Transverse colon (tissue), 4 donors: ENCODE data around the gene TEX19.

Experiments used
- EP300 ChIP-seq: sonication (generic); formaldehyde crosslinking; IDR thresholded peaks from one replicate; pipeline ENCODE4 v1.6.1; 2017; ENCODE audit warnings: antibody characterized with exemption, low read depth
- POLR2AphosphoS5 ChIP-seq, 3 donors: sonication (generic); formaldehyde crosslinking; IDR thresholded peaks; one replicate each; pipeline ENCODE4 v1.6.1; 2016; ENCODE audit warnings: antibody characterized with exemption in 3 of 3
- TF ChIP-seq, protein P1 (sequence below), 5 experiments: fragments of 200-600 bp in 3 of 5; fragments of 450-650 bp in 2 of 5; sonication (generic) in 3 of 5; IDR thresholded peaks; 1 replicate in 2 of 5; 2 replicates in 3 of 5; pipeline ENCODE4 v1.5.1; 2016 to 2017; ENCODE audit warnings: antibody characterized with exemption in 5 of 5, inconsistent platforms in 3 of 5, mild to moderate bottlenecking in 2 of 5, moderate library complexity in 1 of 5

DNA sequence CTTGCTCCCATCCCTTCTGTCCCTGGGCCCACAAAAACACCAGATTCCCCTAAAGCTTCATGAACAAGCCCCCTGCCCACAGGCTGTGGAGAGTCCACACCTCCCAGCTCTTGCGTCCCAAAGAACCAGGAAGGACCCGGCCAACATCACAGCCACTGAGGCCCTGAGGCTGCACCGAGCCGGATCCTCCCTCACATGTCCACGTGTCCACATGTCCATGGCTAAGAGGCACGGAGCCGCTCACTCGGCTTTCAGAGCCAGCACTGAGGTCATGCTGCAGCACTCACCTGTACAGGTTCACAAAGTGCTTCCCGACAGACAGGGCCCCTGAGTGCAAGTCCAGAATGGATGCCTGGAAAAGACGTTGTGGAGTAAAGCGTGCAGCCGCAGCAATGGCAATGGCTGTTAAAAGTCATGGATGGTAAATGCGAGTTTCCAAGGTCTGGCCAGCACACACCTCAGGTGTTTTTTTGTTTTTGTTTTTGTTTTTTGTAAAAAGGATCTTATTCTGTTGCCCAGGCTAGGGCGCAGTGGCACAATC, 47.2 kb downstream of the TEX19 start:
- TF ChIP-seq POLR2AphosphoS5 (IDR thresholded peaks at IDR 0.05) (no peak), EP300 (no peak)
- TF ChIP-seq, protein P1, sequence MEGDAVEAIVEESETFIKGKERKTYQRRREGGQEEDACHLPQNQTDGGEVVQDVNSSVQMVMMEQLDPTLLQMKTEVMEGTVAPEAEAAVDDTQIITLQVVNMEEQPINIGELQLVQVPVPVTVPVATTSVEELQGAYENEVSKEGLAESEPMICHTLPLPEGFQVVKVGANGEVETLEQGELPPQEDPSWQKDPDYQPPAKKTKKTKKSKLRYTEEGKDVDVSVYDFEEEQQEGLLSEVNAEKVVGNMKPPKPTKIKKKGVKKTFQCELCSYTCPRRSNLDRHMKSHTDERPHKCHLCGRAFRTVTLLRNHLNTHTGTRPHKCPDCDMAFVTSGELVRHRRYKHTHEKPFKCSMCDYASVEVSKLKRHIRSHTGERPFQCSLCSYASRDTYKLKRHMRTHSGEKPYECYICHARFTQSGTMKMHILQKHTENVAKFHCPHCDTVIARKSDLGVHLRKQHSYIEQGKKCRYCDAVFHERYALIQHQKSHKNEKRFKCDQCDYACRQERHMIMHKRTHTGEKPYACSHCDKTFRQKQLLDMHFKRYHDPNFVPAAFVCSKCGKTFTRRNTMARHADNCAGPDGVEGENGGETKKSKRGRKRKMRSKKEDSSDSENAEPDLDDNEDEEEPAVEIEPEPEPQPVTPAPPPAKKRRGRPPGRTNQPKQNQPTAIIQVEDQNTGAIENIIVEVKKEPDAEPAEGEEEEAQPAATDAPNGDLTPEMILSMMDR (IDR thresholded peaks at IDR 0.05) = no peak
